Measurements from ENCODE around the gene WBP1L. TPM values are rescaled to one million over a fixed set of nuclear protein-coding genes. Genes with fewer than 3 reads are reported as not detected.

Gene WBP1L
- total RNA-seq, 2 donors from 2014 or later = 15.7 to 16.7 TPM

DNA sequence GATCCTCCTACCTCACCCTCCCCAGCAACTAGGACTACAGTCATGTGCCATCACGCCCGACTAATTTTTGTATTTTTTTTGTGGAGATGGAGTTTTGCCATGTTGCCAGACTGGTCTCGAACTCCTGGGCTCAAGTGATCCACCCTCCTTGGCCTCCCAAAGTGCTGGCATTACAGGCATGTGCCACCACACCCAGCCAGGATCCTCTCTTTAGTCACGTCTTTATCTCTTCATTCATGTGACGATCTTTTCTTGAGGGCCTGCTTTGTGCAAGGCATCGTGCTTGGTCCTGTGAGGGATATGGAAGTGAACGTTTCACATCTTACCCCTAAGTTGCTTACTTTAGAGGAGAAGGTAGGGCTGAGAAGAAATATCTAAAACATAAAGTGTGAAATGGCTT, 21.6 kb downstream of the WBP1L start:
- DNase-seq (ENCODE audit: low spot score in 2 of 2) (no peak), ATAC-seq (no peak)
- no peak overlapping the region for H3K27ac Mint-ChIP-seq
- peaks cover 0 to 5% of the 10 kb centered on the region in 2 donors for H3K36me3 Mint-ChIP-seq
- H3K9me3 Mint-ChIP-seq = no peaks in the 10 kb centered on the region

DNA sequence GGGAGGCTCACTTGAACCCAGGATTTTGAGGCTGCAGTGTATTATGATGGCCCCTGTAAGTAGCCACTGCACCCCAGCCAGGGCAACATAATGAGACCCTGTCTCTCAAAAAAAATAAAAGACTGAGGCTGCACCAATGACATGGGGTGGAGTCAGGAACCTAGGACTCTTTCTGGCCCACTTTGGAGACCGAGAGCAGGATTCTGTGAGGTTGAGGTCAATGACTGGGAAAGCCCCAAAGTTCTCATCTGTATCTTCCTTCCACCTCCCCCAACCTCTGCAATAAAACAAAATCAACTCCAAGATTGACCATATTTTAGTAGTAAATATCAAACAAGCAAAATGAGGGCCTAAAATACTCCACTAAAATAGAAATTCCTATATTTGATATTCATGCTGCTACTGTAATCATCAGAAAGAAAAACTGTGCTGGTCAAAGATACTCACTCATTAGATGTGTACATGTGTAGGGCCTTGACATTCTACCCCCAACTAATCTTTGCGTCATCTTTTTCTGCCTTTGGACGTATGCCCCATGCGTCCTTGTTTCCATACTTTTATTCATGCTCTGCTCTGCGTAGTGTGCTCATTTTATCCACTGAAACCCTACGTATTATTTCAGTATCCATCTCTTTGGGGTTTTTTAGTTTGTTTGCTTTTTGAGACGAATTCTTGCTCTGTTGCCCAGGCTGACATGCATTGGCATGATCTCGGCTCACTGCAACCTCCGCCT, 23.8 kb downstream of the WBP1L start:
- no peak overlapping the region for H3K27ac Mint-ChIP-seq
- DNase-seq (ENCODE audit: low spot score in 2 of 2) (no peak), ATAC-seq (no peak)
- no peaks in the 10 kb centered on the region for H3K9me3 Mint-ChIP-seq
- peaks cover 0 to 5% of the 10 kb centered on the region in 2 donors for H3K36me3 Mint-ChIP-seq

DNA sequence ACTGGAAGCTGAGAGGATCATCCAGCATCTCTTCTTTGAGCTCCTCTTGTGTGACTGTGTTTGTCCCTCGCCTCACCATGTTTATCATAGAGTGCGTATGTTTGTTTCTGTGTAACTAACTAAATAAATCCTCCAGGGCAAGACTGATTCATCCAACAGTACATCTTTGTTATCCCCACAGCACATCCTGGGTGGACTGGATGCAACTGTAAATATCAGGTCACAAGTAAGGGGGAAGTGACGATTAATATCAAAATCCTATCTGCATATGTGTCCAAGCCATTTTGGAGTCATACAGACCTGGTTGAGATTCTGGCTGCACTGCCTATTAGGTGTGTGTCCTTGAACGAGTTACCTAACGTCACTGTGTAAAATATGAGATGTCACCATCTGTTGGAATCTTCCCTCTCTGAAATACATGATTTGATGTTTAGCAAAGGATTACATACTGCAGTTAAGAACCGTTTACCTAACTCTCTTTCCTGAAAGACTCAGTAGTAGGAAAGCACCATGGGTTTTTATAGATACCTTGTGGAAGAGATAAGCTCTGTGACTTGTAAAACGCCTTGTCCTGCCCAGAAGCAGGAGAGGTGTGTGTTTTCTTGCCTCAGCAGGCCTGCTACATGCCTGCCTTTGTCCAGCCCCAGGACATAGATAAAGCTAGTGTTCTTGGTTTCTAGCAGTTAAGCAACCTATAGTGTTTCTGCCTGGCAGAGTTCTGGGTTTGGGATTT, 25.8 kb downstream of the WBP1L start:
- Mint-ChIP-seq H3K27ac (peak overlapping the region in 1 of 2 donors; percentile 79), H3K9me3 (no peaks in the 10 kb centered on the region), H3K36me3 (peaks cover 0 to 5% of the 10 kb centered on the region in 2 donors)
- DNase-seq (ENCODE audit: low spot score in 2 of 2) = no peak
- ATAC-seq = no peak

DNA sequence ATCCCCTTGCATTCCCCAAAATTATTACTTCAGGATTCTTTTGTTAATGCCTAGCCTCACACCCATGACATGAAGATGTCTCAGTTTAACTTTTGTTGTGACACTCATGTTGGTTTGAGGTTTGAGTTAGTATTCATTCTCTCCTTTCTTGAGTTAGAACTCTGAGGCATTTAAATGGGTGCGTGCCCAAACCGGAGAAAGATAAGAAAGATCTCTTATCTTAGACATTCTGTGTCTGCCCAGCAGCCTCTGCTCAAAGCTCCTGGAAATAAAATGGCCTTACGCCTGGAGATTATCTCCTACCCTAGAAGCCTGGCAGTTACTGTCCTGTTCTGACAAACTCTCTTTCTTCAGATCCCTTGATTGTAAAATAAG, 26.3 kb downstream of the WBP1L start:
- peaks cover 0 to 4% of the 10 kb centered on the region in 2 donors for H3K36me3 Mint-ChIP-seq
- DNase-seq (ENCODE audit: low spot score in 2 of 2) (no peak), ATAC-seq (peak; percentile 18 to 26)
- no peak overlapping the region for H3K27ac Mint-ChIP-seq
- no peaks in the 10 kb centered on the region for H3K9me3 Mint-ChIP-seq

DNA sequence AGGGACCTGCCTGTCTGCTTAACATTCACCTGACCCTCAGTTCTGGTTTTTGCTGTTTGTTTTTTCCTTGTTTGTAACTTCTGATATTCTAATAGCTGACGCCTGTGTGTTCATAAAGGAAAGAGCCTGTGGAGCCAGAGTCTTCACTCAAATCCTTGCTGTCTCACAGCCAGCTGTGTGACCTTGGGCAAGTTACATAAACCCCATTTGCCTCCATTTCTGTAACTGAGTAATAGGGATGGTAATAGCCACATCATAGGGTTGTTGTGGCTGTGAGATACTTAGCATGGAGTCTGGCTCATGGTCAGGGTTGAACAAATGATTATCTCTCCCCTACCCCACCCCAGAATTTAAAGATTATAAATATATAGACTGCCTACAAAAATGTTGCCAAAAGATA, 27.0 kb downstream of the WBP1L start:
- ATAC-seq (no peak), DNase-seq (ENCODE audit: low spot score in 2 of 2) (no peak)
- Mint-ChIP-seq H3K36me3 (no peaks in the 10 kb centered on the region), H3K27ac (peak overlapping the region in 1 of 2 donors; percentile 50), H3K9me3 (no peaks in the 10 kb centered on the region)

DNA sequence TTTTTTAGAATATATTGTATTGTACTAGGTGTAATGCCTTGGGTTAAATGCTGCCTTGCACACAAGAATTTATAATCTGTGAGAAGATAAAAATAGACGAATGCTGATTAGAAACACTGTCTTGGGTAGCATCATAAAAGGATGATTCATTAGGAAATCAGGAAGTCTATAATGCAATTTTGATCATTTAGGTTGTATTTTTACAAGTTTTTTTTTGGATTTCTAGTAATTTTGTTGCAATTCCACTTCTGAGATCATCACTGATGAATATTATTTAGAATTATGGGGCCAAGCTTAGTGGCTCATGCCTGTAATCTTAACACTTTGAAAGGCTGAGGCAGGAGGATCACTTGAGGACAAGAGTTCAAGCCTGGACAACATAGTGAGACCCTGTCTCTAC, 29.6 kb downstream of the WBP1L start:
- no peak for DNase-seq (ENCODE audit: low spot score in 2 of 2)
- H3K27ac Mint-ChIP-seq = peak overlapping the region; percentile 2 to 75
- ATAC-seq = no peak
- no peaks in the 10 kb centered on the region for H3K9me3 Mint-ChIP-seq
- H3K36me3 Mint-ChIP-seq = no peaks in the 10 kb centered on the region

DNA sequence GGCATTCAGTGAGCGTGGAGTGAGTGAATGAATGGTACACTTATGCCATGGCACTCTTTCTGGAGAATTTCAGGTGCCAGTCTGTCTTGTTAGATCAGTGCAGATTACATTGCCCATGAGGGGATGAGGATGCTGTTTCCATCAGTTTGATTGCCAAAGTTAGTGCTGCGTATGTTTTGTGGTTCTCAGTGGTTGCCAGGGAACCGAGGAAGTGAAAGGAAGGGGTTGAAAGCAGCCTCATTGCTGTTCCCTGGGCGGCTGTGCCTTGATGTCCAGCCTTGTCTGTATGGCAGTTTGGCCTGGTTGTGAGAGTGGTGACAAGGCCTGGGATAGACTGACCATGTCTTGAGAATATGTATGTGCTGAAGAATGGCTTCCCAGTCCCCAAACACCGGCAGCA, 30.2 kb downstream of the WBP1L start:
- peak; percentile 34 to 39 for ATAC-seq
- Mint-ChIP-seq H3K36me3 (no peaks in the 10 kb centered on the region), H3K9me3 (no peaks in the 10 kb centered on the region), H3K27ac (peak overlapping the region; percentile 2 to 67)
- DNase-seq (ENCODE audit: low spot score in 2 of 2) = peak in 1 of 2 donors; percentile 29

DNA sequence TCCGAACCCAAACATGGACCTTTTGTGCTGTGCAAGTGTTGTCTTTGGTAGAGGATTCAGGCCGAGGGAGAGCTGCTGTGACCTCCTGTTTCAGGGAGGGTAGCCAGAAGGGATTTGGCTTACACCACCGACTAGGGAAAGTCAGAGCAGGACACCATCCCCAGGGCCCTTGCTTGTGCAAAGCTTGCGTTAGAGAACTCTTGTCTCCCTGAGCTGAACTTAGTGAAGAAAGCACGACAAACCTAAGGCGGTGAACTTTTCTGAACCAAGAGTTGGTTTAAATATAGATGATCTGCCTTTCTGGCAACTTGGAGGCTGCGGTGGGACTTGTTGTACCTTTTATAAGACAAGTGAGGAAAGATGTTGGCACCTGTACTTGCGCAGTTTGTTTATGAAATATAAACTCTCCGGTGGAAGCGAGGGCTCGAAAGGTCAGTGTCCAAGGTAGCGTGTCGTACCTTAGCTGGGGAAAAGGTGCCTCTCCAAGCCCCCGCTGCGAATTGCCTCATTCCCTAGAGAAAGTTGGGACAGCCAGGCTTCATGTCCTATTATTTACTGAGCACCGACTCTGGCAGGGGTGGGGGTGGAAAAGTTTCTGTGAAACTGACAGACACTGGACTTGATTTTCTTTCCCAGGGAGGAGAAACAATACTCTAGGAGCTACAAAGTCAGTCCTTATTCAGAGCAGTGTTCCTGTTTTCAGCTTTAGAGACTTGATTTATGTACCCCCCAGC, 31.6 kb downstream of the WBP1L start:
- Mint-ChIP-seq H3K27ac (peak overlapping the region; percentile 26 to 28), H3K9me3 (no peaks in the 10 kb centered on the region), H3K36me3 (peaks cover 0 to 8% of the 10 kb centered on the region in 2 donors)
- DNase-seq (ENCODE audit: low spot score in 2 of 2) (no peak), ATAC-seq (no peak)

DNA sequence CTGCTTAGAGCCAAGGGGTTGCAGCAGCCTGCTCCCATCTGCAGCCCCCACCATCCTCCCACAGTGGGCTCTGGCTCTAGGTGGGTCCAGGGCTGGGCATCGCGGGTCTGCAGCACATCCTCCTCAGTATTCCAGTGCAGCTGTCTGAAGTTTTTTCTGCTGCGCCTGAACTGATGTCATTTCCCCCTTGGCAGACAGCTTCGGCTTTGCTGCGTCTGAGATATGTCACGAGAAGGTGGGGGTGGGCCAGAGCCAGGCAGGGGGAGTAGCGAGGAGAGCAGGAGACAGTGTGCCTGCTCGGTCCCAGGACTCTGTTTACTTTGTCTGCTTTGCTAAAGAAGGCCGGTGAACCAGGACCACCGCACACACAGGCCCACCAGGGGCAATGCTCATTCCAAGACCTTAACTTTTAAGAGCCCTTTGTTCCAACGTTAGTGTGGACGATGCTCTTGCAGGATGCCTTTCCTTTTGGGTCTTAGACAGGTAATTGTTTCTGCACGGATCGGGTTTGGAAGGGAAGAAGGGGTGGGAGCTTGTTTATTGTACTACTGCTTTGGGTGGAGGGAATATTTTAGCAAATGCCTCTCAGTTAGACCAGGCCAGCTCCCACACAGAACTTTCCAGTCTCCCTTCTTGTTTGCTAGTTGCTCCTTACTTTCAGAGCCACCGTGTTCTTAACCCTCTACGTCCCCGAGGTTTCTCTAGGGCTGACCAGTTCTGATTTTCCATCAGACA, 32.4 kb downstream of the WBP1L start:
- DNase-seq (ENCODE audit: low spot score in 2 of 2) = no peak
- Mint-ChIP-seq H3K9me3 (no peaks in the 10 kb centered on the region), H3K36me3 (peaks cover 0 to 8% of the 10 kb centered on the region in 2 donors), H3K27ac (peak overlapping the region; percentile 28 to 67)
- peak in 1 of 2 donors; percentile 32 for ATAC-seq

DNA sequence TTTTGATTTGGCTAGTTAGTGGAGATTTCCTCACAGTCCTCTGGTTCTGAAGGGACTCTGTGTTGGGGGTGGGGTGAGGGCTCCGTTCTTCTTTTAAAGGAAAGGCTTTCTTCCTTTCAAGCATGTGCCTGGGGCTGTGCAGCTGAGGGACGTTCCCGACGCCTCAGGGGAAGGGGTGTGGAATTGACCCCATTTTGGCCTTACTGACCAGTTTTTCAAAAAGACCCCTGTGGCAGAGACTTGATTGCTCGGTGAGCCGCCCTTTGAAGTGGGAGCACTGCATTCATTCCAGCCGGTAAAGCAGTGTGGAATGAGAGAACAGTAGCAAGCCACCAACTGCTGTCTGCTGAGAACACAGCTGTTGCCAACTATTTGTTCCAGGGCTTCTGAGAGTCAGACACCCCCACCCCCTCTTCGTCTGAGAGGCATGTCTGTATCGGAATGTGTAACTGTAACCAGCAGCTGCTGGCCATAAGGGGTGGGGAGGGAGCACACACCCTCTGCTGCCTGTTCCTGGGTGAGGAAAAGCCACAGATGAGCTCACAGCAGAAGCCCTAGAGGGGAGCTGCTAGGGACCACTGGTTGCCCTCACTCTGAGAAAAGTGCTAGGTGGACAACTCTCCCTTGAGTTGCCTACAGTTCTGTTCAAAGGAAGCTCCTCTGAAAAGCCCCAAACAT, 33.2 kb downstream of the WBP1L start:
- no peaks in the 10 kb centered on the region for H3K9me3 Mint-ChIP-seq
- ATAC-seq (peak; percentile 43 to 80), DNase-seq (ENCODE audit: low spot score in 2 of 2) (peak in 1 of 2 donors; percentile 19)
- H3K27ac Mint-ChIP-seq = peak overlapping the region in 1 of 2 donors; percentile 60
- H3K36me3 Mint-ChIP-seq = peaks cover 0 to 8% of the 10 kb centered on the region in 2 donors

DNA sequence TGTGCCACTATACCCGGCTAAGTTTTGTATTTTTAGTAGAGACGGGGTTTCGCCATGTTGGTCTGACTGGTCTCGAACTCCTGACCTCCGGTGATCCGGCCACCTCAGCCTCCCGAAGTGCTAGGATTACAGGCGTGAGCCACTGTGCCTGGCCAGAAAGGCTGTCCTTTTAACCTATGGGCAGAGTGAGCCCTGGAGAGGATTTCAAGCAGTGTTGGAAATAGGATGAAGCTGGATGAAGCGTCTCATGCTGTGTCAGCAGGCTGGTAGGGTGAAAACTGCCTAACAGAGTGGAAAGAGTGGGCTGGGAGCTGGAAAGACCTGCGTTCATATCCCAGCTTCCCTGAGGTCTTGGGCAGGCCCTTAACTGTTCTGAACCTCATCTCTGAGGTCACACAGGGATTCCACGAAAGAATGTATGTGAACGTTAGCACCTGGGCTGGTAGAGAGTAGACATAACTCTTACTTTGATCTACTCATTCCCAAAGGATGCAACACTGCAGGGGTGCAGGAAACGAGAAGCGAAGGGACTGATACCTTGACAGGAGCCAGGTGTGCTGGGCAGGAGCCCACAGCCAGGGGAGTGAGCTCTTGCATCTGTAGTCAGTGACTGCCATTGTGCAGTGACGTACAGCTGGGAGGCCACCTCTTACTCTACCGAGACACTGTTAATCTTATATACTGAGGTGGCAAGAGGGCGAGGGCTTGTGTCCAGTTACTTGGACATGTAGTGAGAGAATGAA, 34.1 kb downstream of the WBP1L start:
- DNase-seq (ENCODE audit: low spot score in 2 of 2) = no peak
- H3K36me3 Mint-ChIP-seq = peaks cover 0 to 8% of the 10 kb centered on the region in 2 donors
- peak overlapping the region in 1 of 2 donors; percentile 87 for H3K27ac Mint-ChIP-seq
- ATAC-seq = no peak
- H3K9me3 Mint-ChIP-seq = no peaks in the 10 kb centered on the region

DNA sequence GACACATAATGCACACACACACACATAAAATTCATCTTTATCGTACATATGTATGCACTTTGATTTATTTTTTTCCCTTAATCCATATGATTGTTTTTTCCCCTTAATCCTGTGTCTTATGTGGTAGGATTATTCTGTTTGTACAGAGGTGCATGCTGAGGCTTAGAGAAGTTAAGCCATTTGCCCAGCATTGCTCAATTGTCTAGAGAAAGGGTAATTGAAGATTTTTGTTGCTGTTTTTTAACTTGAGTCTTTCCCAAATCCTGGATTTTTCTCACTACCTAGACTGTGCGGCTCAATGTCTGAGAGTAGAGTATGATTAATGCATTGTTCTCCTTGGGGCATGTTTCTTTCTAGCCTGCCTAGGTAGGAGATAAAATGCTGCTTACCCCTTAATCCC, 35.0 kb downstream of the WBP1L start:
- H3K36me3 Mint-ChIP-seq = peaks cover 0 to 8% of the 10 kb centered on the region in 2 donors
- no peak overlapping the region for H3K27ac Mint-ChIP-seq
- no peaks in the 10 kb centered on the region for H3K9me3 Mint-ChIP-seq
- ATAC-seq (no peak), DNase-seq (ENCODE audit: low spot score in 2 of 2) (no peak)

DNA sequence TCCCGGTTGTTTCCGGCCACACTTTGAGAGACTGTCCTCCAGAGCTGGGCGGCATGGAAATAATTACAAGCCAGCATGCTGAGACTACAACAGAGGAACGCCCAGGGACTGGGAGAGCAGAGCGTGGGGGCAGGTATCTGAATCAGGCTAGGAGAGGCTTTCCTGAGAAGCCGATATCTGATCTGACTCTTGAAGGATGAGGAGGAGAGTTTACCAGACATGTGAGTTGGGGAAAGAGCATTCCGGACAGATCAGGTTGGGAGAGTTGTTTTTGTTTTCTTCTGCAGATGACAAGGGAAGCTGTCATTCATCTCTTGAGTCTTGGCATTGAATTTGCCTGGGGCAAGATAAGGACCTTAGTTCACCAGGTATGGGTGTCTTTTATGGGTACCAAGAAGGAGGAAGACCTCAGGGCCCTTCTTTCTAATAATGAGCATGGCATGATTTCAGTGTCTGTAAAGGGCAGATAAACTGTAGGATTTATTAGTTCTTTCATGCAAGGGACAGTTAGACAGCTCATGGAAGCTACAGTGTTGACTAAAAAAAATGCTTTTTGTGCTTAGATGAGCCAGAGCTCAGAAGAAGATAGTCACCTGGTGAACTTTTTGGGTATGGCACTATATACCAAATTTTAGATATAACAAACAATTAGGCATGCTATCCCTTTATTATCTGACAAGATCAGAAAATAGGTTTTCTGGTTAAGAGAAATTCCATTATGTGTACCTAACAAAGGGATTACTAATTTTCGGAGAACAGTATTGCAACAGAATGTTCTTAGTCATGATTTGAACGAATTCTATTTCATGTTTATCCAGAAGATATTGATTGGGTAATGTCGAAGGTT, 36.2 kb downstream of the WBP1L start:
- Mint-ChIP-seq H3K9me3 (no peaks in the 10 kb centered on the region), H3K36me3 (peaks cover 0 to 8% of the 10 kb centered on the region in 2 donors), H3K27ac (no peak overlapping the region)
- DNase-seq (ENCODE audit: low spot score in 2 of 2) (no peak), ATAC-seq (no peak)

DNA sequence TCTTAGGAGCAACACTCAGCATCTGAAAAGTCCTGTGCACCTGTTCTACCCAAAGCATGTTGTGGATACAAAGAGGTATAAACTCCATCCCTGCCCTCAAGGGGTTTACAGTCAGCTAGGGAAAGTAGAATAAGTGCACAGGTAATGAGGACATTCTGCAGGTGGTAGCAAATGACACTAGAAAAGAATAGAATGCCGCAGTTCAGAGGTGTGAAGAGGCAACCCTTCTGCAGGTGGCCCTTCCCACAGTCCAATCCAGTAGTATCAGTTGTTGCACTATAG, 36.7 kb downstream of the WBP1L start:
- Mint-ChIP-seq H3K9me3 (no peaks in the 10 kb centered on the region), H3K36me3 (peaks cover 0 to 8% of the 10 kb centered on the region in 2 donors), H3K27ac (no peak overlapping the region)
- DNase-seq (ENCODE audit: low spot score in 2 of 2) = no peak
- ATAC-seq = no peak

Measured in activated naive CD4-positive, alpha-beta T cell treated with anti-CD3 and anti-CD28 coated beads, Interleukin-2, amount 50 U/mL, for 72 hours (primary cell).